Erythroblast (primary cell): ENCODE results near the gene ADARB2.

Experiments used
- GATA1 ChIP-seq: IDR thresholded peaks from 2 replicates; pipeline ENCODE4 v1.6.1; 2011; ENCODE audit warnings: low read depth, mild to moderate bottlenecking, control low read depth, low read length, moderate library complexity
- POLR2A ChIP-seq: IDR thresholded peaks from 2 replicates; pipeline ENCODE4 v1.6.1; 2011; ENCODE audit warnings: mild to moderate bottlenecking, low read length

DNA sequence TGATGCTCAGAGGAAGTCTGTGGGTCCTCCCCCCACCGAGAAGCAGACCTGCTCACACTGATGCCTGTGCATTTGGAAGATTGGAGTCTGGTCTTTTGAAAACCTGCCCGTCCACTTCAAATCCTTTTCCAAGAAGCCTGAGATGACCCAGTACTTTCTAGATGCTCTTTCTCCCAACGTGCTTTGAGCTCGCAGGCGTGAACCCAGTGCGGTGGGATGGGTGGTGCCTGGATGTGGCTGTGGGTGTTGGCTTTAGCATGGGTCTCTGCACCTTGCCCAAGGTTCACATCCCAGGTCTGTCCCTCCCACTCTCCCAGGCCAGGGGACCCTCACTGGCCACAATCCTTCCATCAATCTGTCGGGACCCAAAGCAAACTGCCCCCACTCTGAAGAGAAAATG is 170.2 kb downstream of the ADARB2 start:
- TF ChIP-seq POLR2A (no peak), GATA1 (no peak)
